ENCODE results near the gene ARMC7.

- TF ChIP-seq, protein P1, sequence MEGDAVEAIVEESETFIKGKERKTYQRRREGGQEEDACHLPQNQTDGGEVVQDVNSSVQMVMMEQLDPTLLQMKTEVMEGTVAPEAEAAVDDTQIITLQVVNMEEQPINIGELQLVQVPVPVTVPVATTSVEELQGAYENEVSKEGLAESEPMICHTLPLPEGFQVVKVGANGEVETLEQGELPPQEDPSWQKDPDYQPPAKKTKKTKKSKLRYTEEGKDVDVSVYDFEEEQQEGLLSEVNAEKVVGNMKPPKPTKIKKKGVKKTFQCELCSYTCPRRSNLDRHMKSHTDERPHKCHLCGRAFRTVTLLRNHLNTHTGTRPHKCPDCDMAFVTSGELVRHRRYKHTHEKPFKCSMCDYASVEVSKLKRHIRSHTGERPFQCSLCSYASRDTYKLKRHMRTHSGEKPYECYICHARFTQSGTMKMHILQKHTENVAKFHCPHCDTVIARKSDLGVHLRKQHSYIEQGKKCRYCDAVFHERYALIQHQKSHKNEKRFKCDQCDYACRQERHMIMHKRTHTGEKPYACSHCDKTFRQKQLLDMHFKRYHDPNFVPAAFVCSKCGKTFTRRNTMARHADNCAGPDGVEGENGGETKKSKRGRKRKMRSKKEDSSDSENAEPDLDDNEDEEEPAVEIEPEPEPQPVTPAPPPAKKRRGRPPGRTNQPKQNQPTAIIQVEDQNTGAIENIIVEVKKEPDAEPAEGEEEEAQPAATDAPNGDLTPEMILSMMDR (IDR thresholded peaks at IDR 0.05) = no peak
- TF ChIP-seq POLR2A (IDR thresholded peaks at IDR 0.05) = no peak
These were observed 30.8 kb upstream of the ARMC7 start for GRCh38 chr17:75079023-75079373.
